ENCODE data around the gene NADK.

The NADK gene

DNA sequence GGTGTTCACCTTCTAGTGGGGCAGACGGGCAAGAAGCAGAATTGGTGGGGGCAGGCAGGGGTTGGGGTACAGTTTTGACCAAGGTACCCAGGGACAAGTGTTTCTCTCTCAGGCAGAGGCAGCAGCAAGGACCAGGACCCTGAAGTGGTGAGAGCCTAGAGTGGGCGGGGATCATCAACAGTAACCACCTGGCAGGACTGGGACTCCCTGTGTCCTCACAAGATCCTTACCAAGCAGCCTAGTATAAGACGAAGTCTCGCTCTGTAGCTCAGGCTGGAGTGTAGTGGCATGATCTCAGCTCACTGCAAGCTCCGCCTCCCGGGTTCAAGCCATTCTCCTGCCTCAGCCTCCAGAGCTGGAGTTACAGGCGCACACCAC lies 3.2 kb upstream of the NADK start:
- Mint-ChIP-seq H3K9me3 (no peaks in the 10 kb centered on the region), H3K27me3 (no peaks in the 10 kb centered on the region), H3K27ac (peak overlapping the region; percentile 95 to 96), H3K4me3 (peak overlapping the region; percentile 82 to 83), H3K4me1 (ENCODE audit: low read depth in 2 of 2) (peaks cover 44 to 46% of the 10 kb centered on the region in 2 donors), H3K36me3 (ENCODE audit: insufficient read depth) (peaks cover 60% of the 10 kb centered on the region)
- ATAC-seq (replicated peaks): no peak
- DNase-seq: no peak

DNA sequence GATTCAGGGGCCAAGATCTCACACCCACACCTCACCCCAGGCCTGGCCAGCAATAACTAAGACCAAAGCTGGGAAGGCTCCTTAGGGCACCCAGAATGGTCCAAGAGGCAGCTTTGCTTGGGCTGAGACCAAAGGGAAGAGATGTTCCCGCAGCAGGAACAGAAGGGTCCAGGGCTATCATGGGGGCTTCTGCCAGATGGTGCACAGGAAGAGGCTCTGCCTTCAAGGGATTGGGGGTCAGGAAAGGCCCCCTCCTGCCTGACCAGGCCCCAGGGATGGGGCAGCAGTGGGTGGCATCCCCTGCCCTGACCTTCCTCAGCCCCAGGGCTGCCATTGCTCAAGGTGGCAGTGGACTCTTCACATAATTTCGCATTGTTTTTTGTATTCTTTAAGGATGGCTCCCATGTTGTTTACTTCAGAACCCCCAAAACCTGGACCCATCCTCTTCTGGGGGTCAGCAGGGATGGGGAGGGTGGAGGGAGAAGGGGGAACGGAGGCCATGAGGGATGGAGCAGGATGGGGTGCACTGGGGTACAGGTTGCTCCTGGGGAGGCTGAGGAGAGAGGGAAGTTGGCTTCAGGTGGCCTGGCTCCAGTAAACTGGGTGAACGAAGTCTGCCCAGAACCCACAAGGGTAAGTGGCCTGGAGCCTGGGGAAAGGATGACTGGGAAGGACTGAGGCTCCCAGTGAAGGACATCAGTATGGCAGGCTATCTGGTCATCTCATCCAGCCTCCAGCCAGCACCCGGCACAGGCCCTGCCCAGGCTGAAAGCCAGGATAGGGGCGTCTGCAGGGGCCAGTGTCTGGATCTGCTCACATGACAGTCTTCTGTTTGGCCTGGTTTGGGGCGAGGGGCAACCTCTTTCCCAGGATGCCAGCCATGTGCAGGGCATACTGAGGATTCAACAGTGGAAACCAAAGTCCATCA lies 2.6 kb upstream of the NADK start:
- Mint-ChIP-seq H3K4me3 (peak overlapping the region; percentile 82 to 83), H3K27ac (peak overlapping the region; percentile 95 to 96), H3K4me1 (ENCODE audit: low read depth in 2 of 2) (peaks cover 50 to 51% of the 10 kb centered on the region in 2 donors), H3K9me3 (no peaks in the 10 kb centered on the region), H3K27me3 (no peaks in the 10 kb centered on the region), H3K36me3 (ENCODE audit: insufficient read depth) (peaks cover 54% of the 10 kb centered on the region)
- DNase-seq (no peak), ATAC-seq (replicated peaks) (no peak)

- peak overlapping the region; percentile 95 to 96 for H3K27ac Mint-ChIP-seq
- peaks cover 47% of the 10 kb centered on the region for H3K36me3 Mint-ChIP-seq (ENCODE audit: insufficient read depth)
- H3K27me3 Mint-ChIP-seq: no peaks in the 10 kb centered on the region
- DNase-seq (peak; percentile 49 to 61 (median 50)), ATAC-seq (replicated peaks) (peak; percentile 61)
- H3K4me3 Mint-ChIP-seq: peak overlapping the region; percentile 82 to 83
- H3K9me3 Mint-ChIP-seq: no peaks in the 10 kb centered on the region
- peaks cover 56 to 58% of the 10 kb centered on the region in 2 donors for H3K4me1 Mint-ChIP-seq (ENCODE audit: low read depth in 2 of 2)
Measured at GRCh38 chr1:1779691-1780597, 1.7 kb upstream of the NADK start.

GRCh38 chr1:1779320-1779675 lies 1.0 kb upstream of the NADK start:
- Mint-ChIP-seq H3K27ac (peak overlapping the region; percentile 95 to 96), H3K27me3 (no peaks in the 10 kb centered on the region), H3K9me3 (no peaks in the 10 kb centered on the region), H3K36me3 (ENCODE audit: insufficient read depth) (peaks cover 42% of the 10 kb centered on the region), H3K4me3 (peak overlapping the region; percentile 82 to 83), H3K4me1 (ENCODE audit: low read depth in 2 of 2) (peaks cover 57 to 58% of the 10 kb centered on the region in 2 donors)
- DNase-seq: no peak
- no peak for ATAC-seq (replicated peaks)

GRCh38 chr1:1778663-1779319 lies 521 bp upstream of the NADK start:
- Mint-ChIP-seq H3K4me3 (peak overlapping the region; percentile 82 to 83), H3K36me3 (ENCODE audit: insufficient read depth) (peaks cover 37% of the 10 kb centered on the region), H3K9me3 (no peaks in the 10 kb centered on the region), H3K27me3 (no peaks in the 10 kb centered on the region), H3K4me1 (ENCODE audit: low read depth in 2 of 2) (peaks cover 57 to 58% of the 10 kb centered on the region in 2 donors), H3K27ac (peak overlapping the region; percentile 95 to 96)
- ATAC-seq (replicated peaks) (peak; percentile 60), DNase-seq (peak; percentile 62 to 70 (median 68))

DNA sequence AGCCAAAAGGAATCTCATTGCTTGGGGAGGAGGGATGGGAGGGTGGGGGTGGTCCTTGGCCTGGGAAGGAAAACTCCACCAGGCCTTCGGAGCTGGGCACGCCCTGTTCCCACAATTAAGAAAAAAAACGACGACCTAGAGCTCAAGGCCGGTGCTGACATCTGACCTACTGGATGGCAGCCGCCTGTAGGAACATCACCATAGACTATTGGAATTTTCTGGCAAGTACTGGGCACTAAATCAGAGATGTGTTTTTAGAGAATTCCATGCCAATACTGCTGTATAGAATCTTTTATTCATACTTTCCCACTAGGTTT lies 729 bp downstream of the NADK start:
- no peak for ATAC-seq (replicated peaks)
- peak overlapping the region; percentile 58 to 89 for H3K27ac Mint-ChIP-seq
- peaks cover 32% of the 10 kb centered on the region for H3K36me3 Mint-ChIP-seq (ENCODE audit: insufficient read depth)
- no peaks in the 10 kb centered on the region for H3K9me3 Mint-ChIP-seq
- peak overlapping the region; percentile 67 to 81 for H3K4me3 Mint-ChIP-seq
- DNase-seq: no peak
- H3K4me1 Mint-ChIP-seq (ENCODE audit: low read depth in 2 of 2): peaks cover 46 to 48% of the 10 kb centered on the region in 2 donors
- no peaks in the 10 kb centered on the region for H3K27me3 Mint-ChIP-seq

DNA sequence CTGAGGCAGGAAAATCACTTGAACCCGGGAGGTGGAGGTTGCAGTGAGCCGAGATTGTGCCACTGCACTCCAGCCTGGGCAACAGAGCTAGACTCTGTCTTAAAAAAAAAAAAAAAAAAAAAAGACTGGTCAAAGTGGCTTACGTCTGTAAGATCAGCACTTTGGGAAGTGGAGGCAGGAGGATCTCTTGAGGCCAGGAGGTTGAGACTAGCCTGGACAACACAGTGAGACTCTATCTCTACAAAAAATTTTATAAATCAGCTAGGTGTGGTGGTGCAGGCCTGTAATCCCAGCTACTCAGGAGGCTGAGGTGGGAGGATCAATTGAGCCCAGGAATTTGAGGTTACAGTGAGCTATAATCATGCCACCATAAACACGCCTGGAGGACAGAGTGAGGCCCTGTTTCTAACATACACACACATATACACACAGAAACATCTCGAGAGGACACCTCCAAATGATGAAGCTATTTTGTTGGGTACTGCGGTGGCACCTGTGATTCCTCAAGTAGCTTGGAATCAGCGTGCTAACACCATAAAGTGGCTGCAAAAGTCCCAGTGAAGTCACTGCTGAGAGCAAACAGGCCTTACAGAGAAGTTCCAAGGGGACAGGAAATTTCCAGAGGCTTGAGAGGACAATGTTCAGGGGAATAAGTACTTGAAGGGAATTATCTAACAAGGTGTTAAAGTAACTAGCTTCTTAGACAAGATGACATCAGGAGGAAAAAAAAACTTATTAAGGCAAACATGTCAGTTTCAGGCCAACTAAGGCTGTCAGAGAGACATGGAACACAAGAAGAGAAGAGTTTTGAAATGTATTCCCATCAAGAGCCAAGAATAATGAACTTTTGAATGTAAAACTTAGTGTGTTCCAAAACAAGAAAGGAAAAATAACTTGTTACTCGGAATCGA lies 1.3 kb downstream of the NADK start:
- H3K4me3 Mint-ChIP-seq: peak overlapping the region; percentile 67 to 81
- H3K9me3 Mint-ChIP-seq: no peaks in the 10 kb centered on the region
- H3K36me3 Mint-ChIP-seq (ENCODE audit: insufficient read depth): peaks cover 38% of the 10 kb centered on the region
- no peaks in the 10 kb centered on the region for H3K27me3 Mint-ChIP-seq
- no peak for ATAC-seq (replicated peaks)
- peaks cover 46 to 47% of the 10 kb centered on the region in 2 donors for H3K4me1 Mint-ChIP-seq (ENCODE audit: low read depth in 2 of 2)
- H3K27ac Mint-ChIP-seq: peak overlapping the region; percentile 58 to 89
- DNase-seq: no peak

GRCh38 chr1:1775327-1776226 lies 2.7 kb downstream of the NADK start:
- Mint-ChIP-seq H3K27me3 (no peaks in the 10 kb centered on the region), H3K4me3 (peak overlapping the region in 1 of 2 donors; percentile 67), H3K9me3 (no peaks in the 10 kb centered on the region), H3K4me1 (ENCODE audit: low read depth in 2 of 2) (peaks cover 33 to 34% of the 10 kb centered on the region in 2 donors), H3K27ac (peak overlapping the region in 1 of 2 donors; percentile 58), H3K36me3 (ENCODE audit: insufficient read depth) (peaks cover 43% of the 10 kb centered on the region)
- ATAC-seq (replicated peaks): no peak
- DNase-seq: no peak

DNA sequence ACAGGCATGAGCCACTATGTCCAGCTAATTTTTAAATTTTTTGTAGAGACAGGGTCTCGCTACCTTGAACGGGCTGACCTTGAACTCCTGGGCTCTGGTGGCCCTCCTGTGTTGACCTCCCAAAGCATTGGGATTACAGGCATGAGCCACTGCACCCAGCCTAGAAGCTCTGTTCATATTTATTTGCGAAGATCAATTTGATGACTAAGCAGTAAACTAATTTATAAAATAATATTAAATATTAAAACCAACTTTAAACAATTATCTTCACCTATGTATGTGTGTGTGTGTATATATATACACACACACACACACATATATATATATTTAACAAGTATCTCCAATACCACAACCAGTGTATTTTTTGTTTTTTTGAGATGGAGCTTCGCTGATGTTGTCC lies 4.4 kb downstream of the NADK start:
- H3K4me3 Mint-ChIP-seq: no peak overlapping the region
- DNase-seq: no peak
- H3K9me3 Mint-ChIP-seq: no peaks in the 10 kb centered on the region
- peaks cover 20 to 23% of the 10 kb centered on the region in 2 donors for H3K4me1 Mint-ChIP-seq (ENCODE audit: low read depth in 2 of 2)
- no peaks in the 10 kb centered on the region for H3K27me3 Mint-ChIP-seq
- no peak for ATAC-seq (replicated peaks)
- peaks cover 26% of the 10 kb centered on the region for H3K36me3 Mint-ChIP-seq (ENCODE audit: insufficient read depth)
- no peak overlapping the region for H3K27ac Mint-ChIP-seq

GRCh38 chr1:1771096-1771495 lies 7.2 kb downstream of the NADK start:
- DNase-seq (no peak), ATAC-seq (replicated peaks) (no peak)
- Mint-ChIP-seq H3K27ac (no peak overlapping the region), H3K4me1 (ENCODE audit: low read depth in 2 of 2) (peaks cover 14 to 18% of the 10 kb centered on the region in 2 donors), H3K4me3 (no peak overlapping the region), H3K9me3 (no peaks in the 10 kb centered on the region), H3K27me3 (no peaks in the 10 kb centered on the region), H3K36me3 (ENCODE audit: insufficient read depth) (peaks cover 26% of the 10 kb centered on the region)

DNA sequence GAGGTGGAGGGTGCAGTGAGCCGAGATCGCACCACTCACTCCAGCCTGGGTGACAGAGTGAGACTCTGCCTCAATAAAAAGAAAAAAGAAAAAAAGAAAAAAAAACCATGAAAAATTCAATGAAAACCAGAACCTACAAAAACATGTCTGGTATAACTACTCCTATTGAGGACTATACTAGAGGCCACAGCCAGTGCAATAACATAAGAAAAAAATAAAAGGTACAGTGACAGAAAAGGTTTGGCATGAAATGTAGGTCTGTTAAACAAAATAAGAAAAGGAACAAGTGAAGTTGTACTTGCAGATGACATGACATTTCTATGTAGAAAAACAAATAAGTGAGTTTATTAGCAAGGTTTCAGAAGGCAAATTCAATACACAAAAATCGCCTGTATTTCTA lies 8.2 kb downstream of the NADK start:
- DNase-seq: no peak
- Mint-ChIP-seq H3K9me3 (no peaks in the 10 kb centered on the region), H3K36me3 (ENCODE audit: insufficient read depth) (peaks cover 33% of the 10 kb centered on the region), H3K27ac (peak overlapping the region in 1 of 2 donors; percentile 25), H3K27me3 (no peaks in the 10 kb centered on the region), H3K4me3 (no peak overlapping the region), H3K4me1 (ENCODE audit: low read depth in 2 of 2) (peaks cover 5 to 9% of the 10 kb centered on the region in 2 donors)
- ATAC-seq (replicated peaks): no peak
